H1 (cell line): ENCODE measurements around the gene ZNF823.

Experiments used
- ASH2L ChIP-seq: fragments of 200-600, 300-600 bp; sonication (generic); IDR thresholded peaks from one replicate; pipeline ENCODE4 v1.7.1; 2017; ENCODE audit warnings: low read length
- POLR2A ChIP-seq, 2 experiments: IDR thresholded peaks; 1 replicate in 1 of 2; 2 replicates in 1 of 2; pipeline ENCODE4 v1.6.1; 2011; ENCODE audit warnings: low read depth in 2 of 2, low read length in 2 of 2, mild to moderate bottlenecking in 2 of 2; ENCODE audit errors: control extremely low read depth in 1 of 2
- RBBP5 ChIP-seq: IDR thresholded peaks from 2 replicates; pipeline ENCODE4 v1.7.1; 2012; ENCODE audit warnings: low read depth, mild to moderate bottlenecking, inconsistent platforms, low read length, moderate library complexity, borderline replicate concordance
- RNF2 ChIP-seq: fragments of 200-900, 300-1000 bp; sonication (generic); IDR thresholded peaks from 2 replicates; pipeline ENCODE4 v1.7.1; 2016; ENCODE audit warnings: borderline replicate concordance, low read depth, mild to moderate bottlenecking, antibody characterized with exemption, low read length; ENCODE audit not compliant: poor library complexity, severe bottlenecking; ENCODE audit errors: missing control alignments
- SRF ChIP-seq: IDR thresholded peaks from 2 replicates; pipeline ENCODE4 v1.6.1; 2011; ENCODE audit warnings: mild to moderate bottlenecking, low read depth, low read length, moderate library complexity
- ZNF274 ChIP-seq: IDR thresholded peaks from 2 replicates; pipeline ENCODE4 v1.7.0; 2012; ENCODE audit warnings: low read length, borderline replicate concordance; ENCODE audit errors: extremely low read depth
- TF ChIP-seq, protein P1 (sequence below), 3 experiments: IDR thresholded peaks; 1 replicate in 2 of 3; 2 replicates in 1 of 3; pipeline versions ENCODE4 v1.5.1 to v1.6.1; 2011; ENCODE audit warnings: low read length in 3 of 3, mild to moderate bottlenecking in 3 of 3, inconsistent platforms in 2 of 3, low read depth in 1 of 3, moderate library complexity in 1 of 3; ENCODE audit not compliant: insufficient read depth in 1 of 3; ENCODE audit errors: control extremely low read depth in 1 of 3

DNA sequence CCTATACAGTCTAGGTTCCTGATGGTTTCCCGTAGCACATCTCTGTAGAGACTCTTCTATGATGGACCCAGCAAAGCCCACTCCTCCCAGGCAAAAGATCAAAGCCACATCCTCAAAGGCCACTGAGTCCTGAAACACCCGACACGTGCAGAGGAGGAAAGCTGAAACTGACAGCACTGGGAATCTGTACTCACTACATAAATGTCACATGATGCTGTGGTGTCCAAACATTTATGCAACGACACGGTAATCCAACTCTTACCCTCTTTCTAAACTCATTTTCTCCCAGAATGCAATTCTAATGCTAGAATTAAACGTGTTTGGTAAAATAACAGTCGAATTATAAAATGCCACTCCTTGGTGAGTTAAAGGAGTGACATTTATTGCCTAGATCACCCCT is 21.1 kb upstream of the ZNF823 start:
- no peak for TF ChIP-seq ZNF274
- TF ChIP-seq RNF2, result no peak
- TF ChIP-seq, protein P1, sequence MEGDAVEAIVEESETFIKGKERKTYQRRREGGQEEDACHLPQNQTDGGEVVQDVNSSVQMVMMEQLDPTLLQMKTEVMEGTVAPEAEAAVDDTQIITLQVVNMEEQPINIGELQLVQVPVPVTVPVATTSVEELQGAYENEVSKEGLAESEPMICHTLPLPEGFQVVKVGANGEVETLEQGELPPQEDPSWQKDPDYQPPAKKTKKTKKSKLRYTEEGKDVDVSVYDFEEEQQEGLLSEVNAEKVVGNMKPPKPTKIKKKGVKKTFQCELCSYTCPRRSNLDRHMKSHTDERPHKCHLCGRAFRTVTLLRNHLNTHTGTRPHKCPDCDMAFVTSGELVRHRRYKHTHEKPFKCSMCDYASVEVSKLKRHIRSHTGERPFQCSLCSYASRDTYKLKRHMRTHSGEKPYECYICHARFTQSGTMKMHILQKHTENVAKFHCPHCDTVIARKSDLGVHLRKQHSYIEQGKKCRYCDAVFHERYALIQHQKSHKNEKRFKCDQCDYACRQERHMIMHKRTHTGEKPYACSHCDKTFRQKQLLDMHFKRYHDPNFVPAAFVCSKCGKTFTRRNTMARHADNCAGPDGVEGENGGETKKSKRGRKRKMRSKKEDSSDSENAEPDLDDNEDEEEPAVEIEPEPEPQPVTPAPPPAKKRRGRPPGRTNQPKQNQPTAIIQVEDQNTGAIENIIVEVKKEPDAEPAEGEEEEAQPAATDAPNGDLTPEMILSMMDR (IDR thresholded peaks at IDR 0.05; ENCODE audit: control extremely low read depth in 1 of 3, insufficient read depth in 1 of 3, low read depth in 1 of 3, low read length in 3 of 3), result no peak
- TF ChIP-seq POLR2A (IDR thresholded peaks at IDR 0.05; ENCODE audit: control extremely low read depth in 1 of 2, low read depth in 2 of 2, low read length in 2 of 2), result no peak
- no peak for TF ChIP-seq RBBP5
- TF ChIP-seq ASH2L, result no peak
- TF ChIP-seq SRF, result no peak
